Renal pelvis (tissue), 4 donors: ENCODE data around the gene MRNIP. TPM values are rescaled to one million over a fixed set of nuclear protein-coding genes. Genes with fewer than 3 reads are reported as not detected.

ENCODE experiments used
- DNase-seq: peaks from one replicate; pipeline ENCODE4 v3.0.0-alpha.2; 2013
- polyA plus RNA-seq, 3 donors: library from polyadenylated mRNA; unstranded; fragments of 120-200 nt; gene quantifications; one replicate each; pipeline ENCODE4 v1.2.1, GENCODE V29; 2013; ENCODE audit not compliant: insufficient read length in 3 of 3

MRNIP gene
- polyA plus RNA-seq, 3 donors = 30.4 to 53.8 (median 50.4) TPM

DNA sequence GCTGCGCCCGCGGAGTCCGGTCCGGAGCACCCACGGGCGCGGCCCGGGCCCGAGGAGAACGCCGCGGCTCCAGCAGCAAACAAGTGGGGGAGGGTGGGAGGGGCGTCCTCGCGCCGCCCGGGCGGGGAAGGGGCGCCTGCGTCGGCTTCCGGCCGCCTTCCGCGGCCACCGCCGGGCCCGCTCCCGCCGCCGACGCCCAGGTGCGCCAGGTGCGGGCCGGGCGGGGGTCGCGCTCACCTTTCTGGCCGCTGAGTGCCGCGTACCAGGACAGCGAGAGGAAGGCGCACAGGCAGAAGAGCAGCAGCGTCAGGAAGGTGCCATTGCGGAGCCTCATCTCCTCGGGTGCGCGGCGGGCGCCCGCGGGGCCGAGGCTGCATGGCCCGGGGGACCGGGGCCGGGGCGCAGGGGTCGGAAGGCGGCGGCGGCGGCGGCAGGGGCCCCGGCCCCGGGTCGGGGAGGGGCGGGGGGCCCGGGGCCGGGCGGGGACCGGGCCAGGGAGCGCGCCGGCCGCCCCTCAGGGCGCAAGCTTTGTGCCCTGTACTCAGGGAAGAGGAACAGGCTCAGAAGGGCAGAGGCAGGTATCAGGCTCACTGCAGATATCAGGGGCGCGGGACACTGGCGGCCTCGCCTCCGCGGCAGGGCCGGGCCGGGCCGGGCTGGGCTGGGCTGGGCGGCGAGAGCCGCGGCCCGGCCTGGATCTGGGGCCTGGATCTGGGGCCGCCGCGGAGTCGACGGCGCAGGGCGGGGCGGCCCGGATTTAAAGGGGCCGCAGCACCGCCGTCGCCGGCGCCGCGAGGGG, 52.2 kb downstream of the MRNIP start, which contains the start of gene MGAT4B:
TSS of gene MGAT4B (minus strand) at position 617 of the 799 bp plus-strand sequence. CDS start at position 334, 283 bp downstream.
- no peak for DNase-seq

GRCh38 chr5:179805529-179806249, 52.9 kb downstream of the MRNIP start:
- DNase-seq = no peak

DNA sequence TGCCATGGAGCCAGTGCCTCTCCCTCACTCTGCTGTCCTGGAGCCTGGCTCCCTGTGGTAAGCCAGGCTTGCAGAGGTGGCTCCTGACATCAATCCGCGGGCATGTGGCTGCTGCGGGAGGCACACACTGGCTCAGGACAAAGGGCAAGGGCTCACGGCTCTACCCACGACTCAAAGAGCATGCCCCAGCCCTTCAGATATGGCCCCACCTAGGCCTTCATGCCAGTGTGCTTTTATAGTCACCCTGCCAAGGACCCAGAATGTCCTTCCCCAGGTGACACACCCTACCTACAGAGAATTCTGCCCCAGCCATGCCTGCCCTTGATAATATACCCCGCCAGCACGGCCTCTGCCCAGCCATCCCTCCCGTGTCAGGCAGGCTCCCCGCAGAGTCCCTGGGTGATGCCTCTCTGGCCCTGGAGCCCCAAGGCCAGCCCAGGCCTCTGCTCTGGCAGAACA, 53.5 kb downstream of the MRNIP start:
- no peak for DNase-seq

- no peak for DNase-seq
These were observed 54.1 kb downstream of the MRNIP start for GRCh38 chr5:179804555-179804947.

GRCh38 chr5:179803651-179804554, 54.7 kb downstream of the MRNIP start:
- DNase-seq = no peak

DNA sequence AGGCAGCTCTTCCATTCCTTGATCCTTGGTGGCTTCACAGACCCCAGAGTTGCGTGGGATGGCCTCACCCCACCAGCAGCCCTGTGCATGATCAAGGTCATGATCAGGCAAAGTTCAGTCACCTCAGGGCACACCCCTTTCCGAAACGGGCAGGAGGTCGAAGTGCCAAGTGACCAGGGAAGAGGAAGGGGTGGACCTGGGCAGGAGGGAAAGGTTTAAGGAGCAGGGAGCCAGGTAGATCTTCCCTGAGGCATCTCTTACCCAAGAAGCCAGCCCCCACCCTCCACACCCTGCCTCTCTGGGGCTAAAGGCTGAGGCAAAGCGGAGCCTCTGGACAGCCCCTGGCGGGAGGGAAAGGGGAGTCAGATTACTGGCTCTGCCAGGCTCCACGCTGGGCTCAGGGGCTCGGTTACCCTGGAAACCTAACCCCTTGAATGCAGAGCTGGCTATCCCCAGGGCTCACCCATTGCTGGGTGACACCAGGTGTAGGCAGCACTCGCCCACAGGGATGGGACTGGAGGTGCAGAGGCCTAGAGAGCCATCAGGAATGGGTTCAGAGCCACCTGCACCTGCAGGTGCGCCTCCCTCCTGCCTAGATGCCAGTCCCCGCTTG, 55.6 kb downstream of the MRNIP start:
- DNase-seq = no peak

DNA sequence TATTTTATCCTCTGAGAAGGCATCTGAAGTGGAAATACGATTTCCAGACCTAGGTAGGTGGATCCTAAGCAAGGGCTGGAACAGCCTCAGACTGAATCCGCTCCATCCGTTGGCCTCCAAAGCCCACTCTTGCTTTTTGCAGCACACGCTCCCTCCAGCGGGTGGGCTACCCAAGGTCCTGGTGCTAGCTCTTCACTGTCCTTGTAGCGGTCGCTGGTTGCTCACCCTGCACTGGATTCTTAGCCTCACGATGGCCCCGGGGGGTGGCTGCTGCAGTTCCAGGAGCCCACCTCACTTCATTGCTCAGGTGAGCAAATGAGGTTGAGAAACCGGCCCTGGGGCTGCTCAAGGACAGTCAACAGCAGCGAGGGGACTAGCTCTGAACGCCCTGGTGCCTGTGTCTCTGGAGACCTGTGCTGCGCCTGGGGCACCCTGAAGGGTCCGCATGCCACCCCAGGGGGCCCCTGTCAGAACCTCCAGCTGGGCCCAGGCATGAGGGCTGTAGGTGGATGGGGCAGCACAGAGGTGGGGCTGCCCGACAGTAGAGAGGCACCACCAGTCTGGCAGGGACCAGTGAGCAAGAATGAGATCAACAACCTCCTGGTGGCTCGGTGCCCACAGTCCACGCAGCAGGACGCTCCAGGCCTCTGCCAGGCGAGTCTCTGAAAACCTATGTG, 56.3 kb downstream of the MRNIP start:
- no peak for DNase-seq

GRCh38 chr5:179801304-179802206, 57.1 kb downstream of the MRNIP start:
- no peak for DNase-seq

GRCh38 chr5:179800696-179801201, 57.9 kb downstream of the MRNIP start:
- DNase-seq = no peak

DNA sequence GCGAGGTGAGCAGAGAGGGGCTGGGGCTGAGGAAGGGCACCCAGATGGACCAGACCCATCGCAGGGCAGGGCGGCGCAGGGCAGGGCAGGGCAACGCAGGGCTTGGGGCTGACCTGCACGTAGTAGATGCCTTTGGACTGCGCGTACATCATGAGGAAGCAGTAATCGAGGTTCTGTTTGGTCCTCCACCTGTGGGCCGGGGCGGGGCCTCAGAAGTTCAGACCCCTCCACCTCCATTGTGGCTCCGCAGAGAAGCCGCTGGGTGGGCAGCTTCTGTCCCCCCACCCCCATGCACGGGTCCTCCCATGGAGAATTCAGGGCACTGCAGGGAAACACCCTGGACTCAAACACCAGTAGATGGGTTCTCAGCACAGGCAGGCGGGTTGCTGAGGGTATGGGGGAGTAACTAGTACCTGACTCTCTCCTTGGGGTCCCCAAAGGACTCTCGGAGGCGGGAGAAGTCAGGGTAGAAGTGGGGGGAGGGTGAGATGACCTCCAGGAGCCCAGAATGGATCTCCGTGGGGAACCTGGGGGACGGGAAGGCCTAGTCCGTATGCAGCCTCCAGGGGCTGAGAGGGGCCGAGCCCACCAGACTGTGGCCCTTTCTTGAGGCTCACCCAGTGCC, 58.4 kb downstream of the MRNIP start:
- DNase-seq = no peak

DNA sequence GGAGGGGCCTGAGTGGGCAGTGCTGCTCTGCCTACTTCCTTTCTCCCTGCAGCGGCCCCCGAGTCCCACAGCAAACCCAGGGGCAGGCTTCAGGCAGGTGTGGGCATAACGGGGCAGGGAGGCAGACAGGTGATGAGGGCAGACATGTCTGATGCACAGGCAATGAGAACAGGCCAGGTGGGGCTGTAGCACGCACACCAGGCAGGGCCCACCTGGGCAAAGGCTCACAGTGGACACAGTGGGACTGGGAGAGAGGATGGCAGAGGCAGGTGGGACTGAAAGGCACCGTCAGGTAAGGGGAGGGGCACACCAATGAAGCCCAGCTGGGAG, 59.0 kb downstream of the MRNIP start:
- no peak for DNase-seq

DNA sequence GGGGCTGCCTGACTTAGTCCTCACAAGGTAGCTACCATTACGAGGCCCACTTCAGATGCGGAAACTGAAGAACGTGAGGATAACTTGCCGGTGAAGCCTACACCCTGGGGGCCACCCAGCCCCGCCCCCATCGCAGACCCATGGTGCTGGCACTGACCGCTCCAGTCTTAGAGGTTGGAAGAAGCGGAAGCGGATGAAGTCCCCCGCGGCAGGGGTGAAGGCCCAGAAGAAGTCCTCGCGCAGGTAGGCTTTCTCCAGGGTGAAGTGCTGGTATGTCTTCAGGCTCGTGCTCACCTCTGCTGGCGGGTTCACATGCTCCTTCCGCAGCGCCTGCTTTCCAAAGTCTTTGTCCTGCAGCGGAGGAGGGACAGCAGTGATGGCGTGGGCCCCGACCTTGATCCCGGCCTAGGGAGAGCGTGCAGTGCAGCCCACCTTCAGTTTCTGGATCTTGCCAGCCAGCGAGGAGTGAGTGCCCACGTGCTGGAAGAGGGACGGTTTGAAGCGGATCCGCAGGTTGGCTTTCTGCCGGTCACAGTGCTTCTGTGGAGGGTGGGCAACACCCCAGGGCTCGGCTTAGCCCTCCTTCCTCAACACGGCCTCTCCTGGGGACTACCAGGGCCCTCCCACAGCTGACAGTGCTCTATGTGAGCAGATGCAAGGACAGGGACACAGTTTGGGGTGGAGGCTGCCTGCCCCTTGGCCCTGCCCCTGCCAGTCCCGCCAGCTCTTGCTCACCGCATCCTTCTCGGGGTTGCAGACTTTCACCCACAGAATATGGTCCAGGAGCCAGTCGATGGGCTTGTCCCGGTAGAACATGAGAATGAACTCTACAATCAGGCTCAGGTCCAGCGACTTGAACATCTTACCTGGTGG, 59.6 kb downstream of the MRNIP start:
- no peak for DNase-seq

DNA sequence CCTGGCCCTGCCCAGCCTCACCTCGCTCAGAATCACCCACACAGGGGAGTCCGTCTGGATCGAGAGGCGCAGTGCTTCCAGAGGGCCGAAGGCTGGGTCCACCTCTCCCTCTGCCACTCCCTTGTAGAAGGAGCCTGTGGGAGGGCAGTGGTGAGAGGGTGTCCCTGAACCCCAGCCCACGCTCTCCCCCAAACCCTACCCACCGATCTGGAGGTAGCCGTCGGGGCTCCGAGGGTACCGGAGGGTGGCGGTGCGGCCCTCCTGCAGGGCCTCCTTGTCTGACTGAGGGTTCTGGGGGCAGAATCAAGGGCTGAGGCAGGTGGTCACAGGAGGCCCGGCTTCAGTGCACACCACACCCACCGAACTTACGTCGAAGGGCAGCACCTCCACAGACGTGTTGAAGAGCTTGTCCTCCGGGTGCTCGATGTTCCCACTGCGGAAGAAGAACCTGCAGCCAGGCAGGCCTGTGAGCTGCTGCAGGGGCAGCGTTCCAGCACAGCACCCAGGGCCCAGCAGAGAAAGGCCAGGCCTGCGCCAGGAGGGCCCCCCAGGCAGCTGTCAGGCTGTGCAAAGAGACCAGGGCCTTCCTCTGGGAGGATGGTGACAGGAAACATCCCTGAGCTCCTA, 60.4 kb downstream of the MRNIP start:
- DNase-seq = no peak

- DNase-seq = no peak
These were observed 60.9 kb downstream of the MRNIP start for GRCh38 chr5:179797741-179798140.

GRCh38 chr5:179796877-179797608, 61.6 kb downstream of the MRNIP start:
- no peak for DNase-seq

DNA sequence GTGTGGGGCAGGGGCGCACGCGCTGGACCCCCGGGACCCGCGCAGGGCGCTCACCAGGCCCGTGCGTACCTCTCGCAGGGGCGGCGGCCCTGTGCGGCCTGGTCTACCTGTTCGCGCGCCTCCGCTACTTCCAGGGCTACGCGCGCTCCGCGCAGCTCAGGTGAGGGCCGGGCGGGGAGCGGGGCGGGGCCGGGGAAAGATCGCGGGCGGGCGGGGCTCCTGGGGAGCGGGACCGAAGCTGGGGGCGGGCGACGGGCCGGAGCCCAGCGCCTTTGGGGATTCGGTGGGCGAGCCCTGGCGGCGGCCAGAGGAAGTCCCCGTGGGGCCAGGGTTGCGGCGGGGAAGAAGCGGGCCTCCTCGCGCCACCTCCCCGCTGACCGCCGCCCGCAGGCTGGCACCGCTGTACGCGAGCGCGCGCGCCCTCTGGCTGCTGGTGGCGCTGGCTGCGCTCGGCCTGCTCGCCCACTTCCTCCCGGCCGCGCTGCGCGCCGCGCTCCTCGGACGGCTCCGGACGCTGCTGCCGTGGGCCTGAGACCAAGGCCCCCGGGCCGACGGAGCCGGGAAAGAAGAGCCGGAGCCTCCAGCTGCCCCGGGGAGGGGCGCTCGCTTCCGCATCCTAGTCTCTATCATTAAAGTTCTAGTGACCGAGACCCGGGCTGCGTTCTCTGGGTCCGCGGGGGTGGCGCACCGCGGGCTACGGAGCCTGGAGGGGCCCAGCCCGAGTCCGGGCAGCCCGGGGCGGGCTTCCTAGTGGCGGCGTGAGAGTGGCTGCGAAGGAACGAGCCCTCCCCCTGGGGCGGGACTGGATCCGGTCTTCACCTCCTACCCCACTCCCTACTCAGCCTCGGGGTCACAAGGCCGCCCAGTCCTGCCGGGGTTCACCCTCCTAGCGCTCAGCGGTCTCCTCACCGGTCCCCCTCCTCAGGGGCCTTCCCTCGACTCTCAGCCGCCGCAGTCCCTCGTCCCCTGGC, 62.5 kb downstream of the MRNIP start:
- no peak for DNase-seq
